Activated T-cell treated with anti-CD3 and anti-CD28 coated beads, Interleukin-2, amount 50 U/mL, for 72 hours (primary cell): ENCODE results near the gene PTPRO. TPM values are rescaled to one million over a fixed set of nuclear protein-coding genes. Genes with fewer than 3 reads are reported as not detected.
A peak's percentile ranks its signal among the peaks of the same experiment; 100 is the strongest.

ENCODE experiments used
- ATAC-seq, 2 donors: fragments of 150-1000 bp; cut with Tn5 transposase; replicated peaks in 1 of 2; 2 replicates each; pipeline ENCODE4 v1.10.0; 2021; ENCODE audit warnings: moderate library complexity in 2 of 2, mild to moderate bottlenecking in 1 of 2
- DNase-seq, 2 donors: peaks; one replicate each; pipeline ENCODE4 v3.0.0; 2021 to 2022; ENCODE audit warnings: mixed read lengths in 1 of 2
- H3K27ac Mint-ChIP-seq: one replicate; pipeline ENCODE4 v1.8.0; 2022; ENCODE audit warnings: mild to moderate bottlenecking, moderate library complexity, mixed read lengths
- H3K27me3 Mint-ChIP-seq: one replicate; pipeline ENCODE4 v1.8.0; 2022; ENCODE audit warnings: low read depth, mixed read lengths
- H3K36me3 Mint-ChIP-seq, 2 donors: one replicate each; pipeline ENCODE4 v1.8.0; 2022; ENCODE audit warnings: mixed read lengths in 2 of 2, mild to moderate bottlenecking in 1 of 2; ENCODE audit not compliant: insufficient read depth in 2 of 2
- H3K4me1 Mint-ChIP-seq: one replicate; pipeline ENCODE4 v1.8.0; 2022; ENCODE audit warnings: low read depth, mixed read lengths
- H3K4me3 Mint-ChIP-seq, 2 donors: one replicate each; pipeline ENCODE4 v1.8.0; 2022; ENCODE audit warnings: mild to moderate bottlenecking in 2 of 2, mixed read lengths in 2 of 2, moderate library complexity in 2 of 2
- H3K9me3 Mint-ChIP-seq, 2 donors: one replicate each; pipeline ENCODE4 v1.8.0; 2022; ENCODE audit warnings: mixed read lengths in 2 of 2
- total RNA-seq, 2 donors: library from RNA; stranded (reverse); gene quantifications; one replicate each; pipeline ENCODE4 v1.2.3, GENCODE V29; 2022

PTPRO gene
- total RNA-seq, 2 donors from 2014 or later = 0.28 to 0.94 TPM

DNA sequence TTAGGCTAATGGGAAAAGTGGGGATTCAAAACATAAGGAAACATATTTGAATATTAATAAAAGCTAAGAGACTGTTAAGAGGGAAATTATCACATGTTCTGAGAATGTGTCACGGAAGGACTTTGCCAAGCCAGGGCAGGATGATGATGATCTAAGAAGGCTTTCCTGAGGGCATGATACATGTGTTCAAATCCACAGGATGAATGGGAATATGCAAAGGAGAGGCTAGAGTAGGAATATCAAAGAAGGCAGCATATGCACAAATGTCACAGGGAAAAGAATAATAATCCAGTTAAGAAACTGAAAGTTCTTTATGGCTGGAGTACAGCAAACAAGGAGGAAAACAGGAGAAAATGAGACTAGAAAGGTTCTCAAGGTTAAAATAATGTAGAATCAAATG lies 107.0 kb downstream of the PTPRO start:
- Mint-ChIP-seq H3K36me3 (no peaks in the 10 kb centered on the region), H3K9me3 (no peaks in the 10 kb centered on the region), H3K4me3 (no peak overlapping the region), H3K4me1 (no peaks in the 10 kb centered on the region), H3K27me3 (peaks cover 29% of the 10 kb centered on the region), H3K27ac (no peak overlapping the region)
- DNase-seq (no peak), ATAC-seq (no peak)

- H3K4me3 Mint-ChIP-seq = no peak overlapping the region
- peaks cover 2 to 7% of the 10 kb centered on the region in 2 donors for H3K9me3 Mint-ChIP-seq
- H3K27ac Mint-ChIP-seq = no peak overlapping the region
- no peak for ATAC-seq
- peaks cover 21% of the 10 kb centered on the region for H3K27me3 Mint-ChIP-seq
- no peaks in the 10 kb centered on the region for H3K36me3 Mint-ChIP-seq
- H3K4me1 Mint-ChIP-seq = no peaks in the 10 kb centered on the region
- DNase-seq = no peak
These were observed 113.3 kb downstream of the PTPRO start for GRCh38 chr12:15435597-15435996.

DNA sequence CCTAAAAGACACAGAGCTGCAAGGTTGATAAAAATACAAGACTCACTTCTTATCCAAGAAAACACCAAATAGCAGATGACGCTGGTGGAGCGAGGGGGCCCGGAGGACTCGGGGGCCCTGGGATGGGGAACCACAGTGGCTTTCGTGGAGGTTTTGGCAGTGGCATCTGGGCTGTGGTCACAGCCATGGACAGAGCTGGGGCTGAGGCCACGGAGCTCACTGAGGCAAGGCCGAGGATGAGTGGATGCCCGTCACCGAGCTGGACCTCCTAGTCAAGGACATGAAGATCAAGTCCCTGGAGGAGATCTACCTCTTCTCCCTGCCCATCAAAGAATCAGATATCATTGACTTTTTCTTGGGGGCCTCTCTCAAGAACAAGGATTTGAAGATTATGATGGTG lies 117.2 kb downstream of the PTPRO start:
- no peaks in the 10 kb centered on the region for H3K4me1 Mint-ChIP-seq
- peaks cover 28% of the 10 kb centered on the region for H3K27me3 Mint-ChIP-seq
- no peak overlapping the region for H3K27ac Mint-ChIP-seq
- H3K9me3 Mint-ChIP-seq = peaks cover 2 to 7% of the 10 kb centered on the region in 2 donors
- DNase-seq = no peak
- ATAC-seq = no peak
- H3K36me3 Mint-ChIP-seq = no peaks in the 10 kb centered on the region
- no peak overlapping the region for H3K4me3 Mint-ChIP-seq

DNA sequence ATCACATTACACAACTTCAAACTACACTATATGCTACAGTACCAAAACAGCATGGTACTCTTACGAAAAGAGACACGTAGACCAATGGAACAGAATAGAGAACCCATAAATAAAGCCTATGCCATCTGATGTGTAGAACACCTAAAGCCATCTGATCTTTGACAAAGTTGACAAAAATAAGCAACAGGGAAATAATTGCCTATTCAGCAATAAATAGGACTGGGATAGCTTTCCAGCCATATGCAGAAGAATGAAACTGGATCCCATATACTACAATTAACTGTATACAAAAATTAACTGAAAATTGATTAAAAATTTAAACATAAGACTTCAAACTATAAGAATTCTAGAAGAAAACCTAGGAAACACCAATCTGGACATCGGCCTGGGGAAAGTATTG lies 120.7 kb downstream of the PTPRO start:
- Mint-ChIP-seq H3K9me3 (peaks cover 0 to 3% of the 10 kb centered on the region in 2 donors), H3K27me3 (peaks cover 20% of the 10 kb centered on the region), H3K4me1 (no peaks in the 10 kb centered on the region), H3K36me3 (no peaks in the 10 kb centered on the region), H3K4me3 (no peak overlapping the region), H3K27ac (no peak overlapping the region)
- no peak for ATAC-seq
- DNase-seq = no peak

DNA sequence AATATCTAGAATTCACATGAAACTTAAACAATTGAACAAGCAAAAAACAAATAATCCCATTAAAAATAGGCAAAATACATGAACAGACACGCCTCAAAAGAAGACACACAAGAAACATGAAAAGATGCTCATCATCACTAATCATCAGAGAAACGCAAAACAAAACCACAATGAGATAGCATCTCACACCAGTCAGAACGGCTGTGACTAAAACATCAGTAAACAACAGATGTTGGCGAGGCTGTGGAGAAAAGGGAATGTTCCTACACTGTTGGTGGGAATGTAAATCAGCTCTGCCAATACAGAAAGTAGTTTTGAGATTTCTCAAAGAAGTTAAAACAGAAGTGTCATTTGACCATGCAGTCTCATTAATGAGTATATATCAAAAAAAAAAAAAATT lies 121.3 kb downstream of the PTPRO start:
- Mint-ChIP-seq H3K4me3 (no peak overlapping the region), H3K27ac (no peak overlapping the region), H3K4me1 (no peaks in the 10 kb centered on the region), H3K27me3 (peaks cover 20% of the 10 kb centered on the region), H3K36me3 (no peaks in the 10 kb centered on the region), H3K9me3 (peaks cover 0 to 3% of the 10 kb centered on the region in 2 donors)
- DNase-seq (no peak), ATAC-seq (no peak)

DNA sequence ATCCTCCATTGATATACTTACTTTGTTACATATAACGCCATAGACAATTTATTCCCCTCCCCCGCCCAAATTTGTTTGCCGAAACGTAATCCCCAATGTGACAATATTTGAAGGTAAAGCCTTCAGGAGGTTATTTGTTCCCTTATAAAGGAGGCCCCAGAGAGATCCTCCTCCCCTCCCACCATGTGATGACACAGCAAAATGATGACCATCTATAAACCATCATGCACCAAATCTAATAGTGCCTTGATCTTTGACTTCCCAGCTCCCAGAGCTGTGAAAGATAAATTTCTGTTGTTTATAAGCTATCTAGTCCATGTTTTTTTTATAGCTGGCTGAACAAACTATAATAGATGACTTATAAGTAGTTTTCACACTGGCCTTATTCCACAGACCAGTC lies 122.2 kb downstream of the PTPRO start:
- no peak overlapping the region for H3K27ac Mint-ChIP-seq
- H3K36me3 Mint-ChIP-seq = no peaks in the 10 kb centered on the region
- no peaks in the 10 kb centered on the region for H3K4me1 Mint-ChIP-seq
- DNase-seq = no peak
- H3K27me3 Mint-ChIP-seq = peaks cover 20% of the 10 kb centered on the region
- H3K4me3 Mint-ChIP-seq = no peak overlapping the region
- ATAC-seq = no peak
- no peaks in the 10 kb centered on the region for H3K9me3 Mint-ChIP-seq

DNA sequence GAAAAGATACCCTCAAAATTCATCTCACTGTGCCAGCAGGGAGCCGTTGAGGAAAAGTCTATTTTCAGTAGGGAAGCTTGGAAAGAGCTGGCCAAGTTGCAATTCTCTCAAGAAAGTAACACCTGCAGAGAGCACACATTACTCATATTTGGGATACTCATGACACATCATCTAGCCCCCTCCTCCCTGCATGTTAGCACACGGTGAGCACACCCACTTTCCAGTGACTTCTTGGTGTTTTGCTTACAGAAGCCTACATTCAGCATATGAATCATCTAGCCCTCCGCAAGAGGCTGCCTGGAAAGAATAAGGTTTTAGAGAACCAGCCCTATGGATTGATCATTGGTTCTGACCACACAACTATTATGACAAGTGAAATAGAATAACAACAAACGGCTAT lies 124.5 kb downstream of the PTPRO start:
- Mint-ChIP-seq H3K4me3 (no peak overlapping the region), H3K9me3 (peaks cover 0 to 4% of the 10 kb centered on the region in 2 donors), H3K27ac (no peak overlapping the region), H3K4me1 (no peaks in the 10 kb centered on the region), H3K36me3 (no peaks in the 10 kb centered on the region), H3K27me3 (peaks cover 17% of the 10 kb centered on the region)
- no peak for DNase-seq
- ATAC-seq = no peak

GRCh38 chr12:15453613-15454012 lies 131.3 kb downstream of the PTPRO start:
- Mint-ChIP-seq H3K36me3 (peaks cover 6% of the 10 kb centered on the region in 2 donors), H3K4me1 (peaks cover 14% of the 10 kb centered on the region), H3K4me3 (no peak overlapping the region), H3K27me3 (peaks cover 13% of the 10 kb centered on the region), H3K9me3 (peaks cover 6 to 9% of the 10 kb centered on the region in 2 donors), H3K27ac (no peak overlapping the region)
- DNase-seq (no peak), ATAC-seq (peak; percentile 37 to 50)

DNA sequence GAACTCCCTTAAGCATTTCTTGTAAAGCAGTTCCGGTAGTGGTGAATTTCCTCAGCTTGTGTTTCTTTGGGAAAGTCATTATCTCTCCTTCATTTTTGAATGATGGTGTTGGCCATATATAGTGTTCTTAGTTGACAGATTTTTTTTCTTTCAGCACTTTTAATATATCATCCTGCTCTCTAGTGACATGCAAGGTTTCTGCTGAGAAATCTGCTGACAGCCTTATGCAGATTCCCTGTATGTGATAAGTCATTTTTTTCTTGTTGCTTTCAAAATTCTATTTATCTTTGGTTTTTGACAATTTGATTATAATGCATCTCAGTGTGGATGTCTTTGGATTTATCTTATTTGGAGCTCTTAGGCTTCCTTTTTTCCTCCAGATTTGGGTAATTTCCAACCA lies 135.7 kb downstream of the PTPRO start:
- no peak for ATAC-seq
- Mint-ChIP-seq H3K4me3 (no peak overlapping the region), H3K36me3 (peaks cover 6% of the 10 kb centered on the region in 2 donors), H3K9me3 (peaks cover 6 to 9% of the 10 kb centered on the region in 2 donors), H3K4me1 (peaks cover 14% of the 10 kb centered on the region), H3K27ac (no peak overlapping the region), H3K27me3 (peaks cover 15% of the 10 kb centered on the region)
- DNase-seq = no peak

DNA sequence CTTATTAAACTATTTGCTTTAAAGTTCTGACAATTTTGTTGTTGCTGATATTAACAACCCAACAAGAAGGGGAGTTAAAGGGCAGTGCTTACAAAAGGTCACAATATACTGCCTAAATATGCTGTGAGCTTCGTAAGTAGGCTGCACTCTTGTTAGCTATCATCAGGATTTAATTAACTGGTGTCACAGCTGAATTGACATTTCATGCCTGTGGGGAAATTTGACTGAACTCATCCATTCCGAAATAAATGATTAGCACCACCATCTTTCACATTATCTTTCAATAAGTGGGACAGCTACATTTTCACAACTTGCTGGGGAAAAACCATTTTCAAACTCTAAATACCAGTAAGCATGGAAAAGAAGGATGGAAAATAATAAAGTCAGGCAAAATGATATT lies 146.6 kb downstream of the PTPRO start:
- H3K27me3 Mint-ChIP-seq = peaks cover 20% of the 10 kb centered on the region
- no peak overlapping the region for H3K4me3 Mint-ChIP-seq
- no peaks in the 10 kb centered on the region for H3K9me3 Mint-ChIP-seq
- no peaks in the 10 kb centered on the region for H3K4me1 Mint-ChIP-seq
- H3K36me3 Mint-ChIP-seq = no peaks in the 10 kb centered on the region
- no peak for ATAC-seq
- H3K27ac Mint-ChIP-seq = no peak overlapping the region
- no peak for DNase-seq

DNA sequence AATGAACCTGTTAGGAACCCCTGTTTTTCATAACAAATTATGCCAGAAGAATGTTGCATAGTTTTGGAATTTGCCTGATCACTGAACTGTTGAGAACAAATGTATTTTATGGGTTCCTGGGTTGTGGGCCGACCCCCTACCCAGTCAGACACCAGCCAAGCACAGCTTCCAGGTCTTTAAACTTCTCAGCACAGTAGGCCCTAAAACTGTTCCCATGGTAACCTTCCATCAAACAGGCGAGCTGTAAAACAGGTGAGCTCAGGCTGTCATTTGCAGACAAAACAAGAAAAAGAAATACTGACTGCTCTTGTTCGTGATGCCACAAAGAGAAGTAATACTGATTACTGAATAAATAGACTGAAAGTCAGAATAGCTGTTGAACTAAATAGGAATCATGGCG lies 147.0 kb downstream of the PTPRO start:
- H3K36me3 Mint-ChIP-seq = no peaks in the 10 kb centered on the region
- ATAC-seq (no peak), DNase-seq (no peak)
- peaks cover 20% of the 10 kb centered on the region for H3K27me3 Mint-ChIP-seq
- H3K4me1 Mint-ChIP-seq = no peaks in the 10 kb centered on the region
- no peak overlapping the region for H3K4me3 Mint-ChIP-seq
- no peak overlapping the region for H3K27ac Mint-ChIP-seq
- no peaks in the 10 kb centered on the region for H3K9me3 Mint-ChIP-seq

- H3K27ac Mint-ChIP-seq = no peak overlapping the region
These were observed 149.7 kb downstream of the PTPRO start for GRCh38 chr12:15472036-15472435.

DNA sequence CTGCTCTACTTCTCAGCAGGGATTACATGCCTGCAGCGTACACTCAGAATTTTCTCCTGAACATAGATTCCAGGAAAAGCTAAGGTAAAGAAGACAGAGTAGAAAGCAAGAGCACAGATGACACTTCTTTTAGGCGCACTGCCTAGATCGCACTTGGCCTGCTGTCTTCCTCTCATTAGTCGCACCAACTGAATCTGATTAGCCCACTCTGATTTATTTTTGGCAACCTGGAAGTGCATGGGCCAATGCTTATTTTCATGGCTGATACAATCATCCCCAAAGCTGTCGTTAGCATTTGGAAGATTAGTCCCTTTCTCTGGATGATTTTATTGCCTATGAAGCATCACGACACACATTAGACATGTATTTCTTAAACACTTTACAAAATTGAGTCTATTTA lies 152.5 kb downstream of the PTPRO start:
- no peaks in the 10 kb centered on the region for H3K9me3 Mint-ChIP-seq
- no peaks in the 10 kb centered on the region for H3K4me1 Mint-ChIP-seq
- no peak for DNase-seq
- peaks cover 5% of the 10 kb centered on the region for H3K27me3 Mint-ChIP-seq
- no peak overlapping the region for H3K4me3 Mint-ChIP-seq
- no peak overlapping the region for H3K27ac Mint-ChIP-seq
- no peak for ATAC-seq
- H3K36me3 Mint-ChIP-seq = no peaks in the 10 kb centered on the region

More at GRCh38 chr12:15472036-15472435, 149.7 kb downstream of the PTPRO start:
- ATAC-seq (no peak), DNase-seq (no peak)
- no peaks in the 10 kb centered on the region for H3K4me1 Mint-ChIP-seq
- H3K9me3 Mint-ChIP-seq = no peaks in the 10 kb centered on the region
- H3K27me3 Mint-ChIP-seq = peaks cover 6% of the 10 kb centered on the region
- no peak overlapping the region for H3K4me3 Mint-ChIP-seq
- H3K36me3 Mint-ChIP-seq = no peaks in the 10 kb centered on the region

GRCh38 chr12:15477761-15478160 lies 155.5 kb downstream of the PTPRO start:
- H3K27me3 Mint-ChIP-seq = peaks cover 10% of the 10 kb centered on the region
- ATAC-seq (no peak), DNase-seq (no peak)
- no peak overlapping the region for H3K4me3 Mint-ChIP-seq
- H3K27ac Mint-ChIP-seq = no peak overlapping the region
- H3K36me3 Mint-ChIP-seq = no peaks in the 10 kb centered on the region
- no peaks in the 10 kb centered on the region for H3K9me3 Mint-ChIP-seq
- H3K4me1 Mint-ChIP-seq = no peaks in the 10 kb centered on the region
